GM12865 (cell line): ENCODE data around the gene NPIPA1.
"Not testable (repeated sequence)": the region's sequence is repeated elsewhere in the genome, so short reads cannot be mapped to it uniquely, and the experiment has no call there.

Experiments used
- DNase-seq: peaks from one replicate; pipeline ENCODE4 v3.0.0; 2010; ENCODE audit warnings: low read depth
- H3K4me3 ChIP-seq: 2 replicates; pipeline ENCODE4 v1.5.1; 2011; ENCODE audit warnings: mild to moderate bottlenecking, low read depth, low read length, control low read depth
- CTCF ChIP-seq: IDR thresholded peaks from 2 replicates; pipeline ENCODE4 v1.5.1; 2011; ENCODE audit warnings: low read length, control low read depth, low read depth, inconsistent platforms; ENCODE audit not compliant: insufficient read depth; ENCODE audit errors: missing control alignments

NPIPA1 gene

GRCh38 chr16:14958970-14959369 lies 21.7 kb downstream of the NPIPA1 start:
- TF ChIP-seq CTCF, result no peak
- no peak overlapping the region for H3K4me3 ChIP-seq
- no peak for DNase-seq

- no peak for DNase-seq
- no peak for TF ChIP-seq CTCF
- H3K4me3 ChIP-seq, result no peak overlapping the region
Measured at GRCh38 chr16:14961405-14962186, 24.4 kb downstream of the NPIPA1 start.

- DNase-seq, result no peak
- H3K4me3 ChIP-seq, result no peak overlapping the region
- TF ChIP-seq CTCF, result no peak
Measured at GRCh38 chr16:14963281-14964173, 26.3 kb downstream of the NPIPA1 start.

- no peak overlapping the region for H3K4me3 ChIP-seq
- DNase-seq, result no peak
- no peak for TF ChIP-seq CTCF
Measured at GRCh38 chr16:14965328-14965727, 28.1 kb downstream of the NPIPA1 start.

- not testable (repeated sequence) for H3K4me3 ChIP-seq, DNase-seq
Measured at GRCh38 chr16:14969795-14970194, 32.6 kb downstream of the NPIPA1 start.

- not testable (repeated sequence) for H3K4me3 ChIP-seq, DNase-seq
Measured at GRCh38 chr16:14971621-14972228, 34.5 kb downstream of the NPIPA1 start.

GRCh38 chr16:14973785-14974322 lies 36.6 kb downstream of the NPIPA1 start:
- not testable (repeated sequence) for DNase-seq

GRCh38 chr16:14974331-14974655 lies 37.0 kb downstream of the NPIPA1 start:
- H3K4me3 ChIP-seq, result peak overlapping the region; percentile 82
- not testable (repeated sequence) for DNase-seq

More at GRCh38 chr16:14973785-14974322, 36.6 kb downstream of the NPIPA1 start:
- H3K4me3 ChIP-seq, result peak overlapping the region; percentile 82

GRCh38 chr16:14974656-14975417 lies 37.6 kb downstream of the NPIPA1 start, which contains the start of gene PDXDC1:
TSS of gene PDXDC1 (plus strand) at chr16:14975026. CDS start at chr16:14975200, 174 bp downstream.
- peak within 1 kb of the TSS; percentile 82 for H3K4me3 ChIP-seq
- DNase-seq, result peak; percentile 97

- peak overlapping the region; percentile 82 for H3K4me3 ChIP-seq
- peak; percentile 40 for DNase-seq
Measured at GRCh38 chr16:14975418-14976194, 38.4 kb downstream of the NPIPA1 start.

- H3K4me3 ChIP-seq, result peak overlapping the region; percentile 82
- DNase-seq, result peak; percentile 13
Measured at GRCh38 chr16:14976971-14977736, 39.9 kb downstream of the NPIPA1 start.
